Glomerular visceral epithelial cell (primary cell): Measurements from ENCODE around the gene ADCY4.
"Not testable (repeated sequence)": the region's sequence is repeated elsewhere in the genome, so short reads cannot be mapped to it uniquely, and the experiment has no call there.

Source experiments
- DNase-seq: peaks from one replicate; pipeline ENCODE4 v3.0.0-alpha.2; 2016; ENCODE audit errors: extremely low spot score

The ADCY4 gene

GRCh38 chr14:24334431-24335291 is at the start of gene ADCY4:
Gene ADCY4, minus strand, starts transcription at chr14:24335071. Its CDS starts 419 bp downstream, at chr14:24334652.
- no peak for DNase-seq

- no peak for DNase-seq
These were observed 49.3 kb upstream of the ADCY4 start for GRCh38 chr14:24384169-24384568.

- DNase-seq: no peak
These were observed 47.1 kb upstream of the ADCY4 start for GRCh38 chr14:24382064-24382371.

- peak; percentile 36 for DNase-seq
These were observed 46.6 kb upstream of the ADCY4 start for GRCh38 chr14:24381363-24382063.

- DNase-seq: no peak
These were observed 45.2 kb upstream of the ADCY4 start for GRCh38 chr14:24379907-24380730.

GRCh38 chr14:24378981-24379906 is 44.4 kb upstream of the ADCY4 start:
- DNase-seq: no peak

- DNase-seq: no peak
These were observed 43.5 kb upstream of the ADCY4 start for GRCh38 chr14:24378327-24378726.

- no peak for DNase-seq
These were observed 42.8 kb upstream of the ADCY4 start for GRCh38 chr14:24377657-24378056.

GRCh38 chr14:24377126-24377525 is 42.3 kb upstream of the ADCY4 start:
- no peak for DNase-seq

GRCh38 chr14:24376448-24377070 is 41.7 kb upstream of the ADCY4 start:
- DNase-seq: no peak

GRCh38 chr14:24372701-24373416 is 38.0 kb upstream of the ADCY4 start:
- no peak for DNase-seq

GRCh38 chr14:24371605-24372004 is 36.7 kb upstream of the ADCY4 start:
- not testable (repeated sequence) for DNase-seq

- DNase-seq: no peak
These were observed 35.9 kb upstream of the ADCY4 start for GRCh38 chr14:24370748-24371147.

GRCh38 chr14:24369907-24370687 is 35.2 kb upstream of the ADCY4 start:
- DNase-seq: no peak

GRCh38 chr14:24369463-24369862 is 34.6 kb upstream of the ADCY4 start:
- no peak for DNase-seq

- no peak for DNase-seq
These were observed 33.8 kb upstream of the ADCY4 start for GRCh38 chr14:24368562-24369252.

GRCh38 chr14:24368212-24368561 is 33.3 kb upstream of the ADCY4 start:
- no peak for DNase-seq

- DNase-seq: no peak
These were observed 32.8 kb upstream of the ADCY4 start, which contains the start of gene NFATC4 for GRCh38 chr14:24367514-24368211. Gene NFATC4, plus strand, starts transcription at chr14:24368184. Its CDS starts 157 bp downstream, at chr14:24368341.
